Stimulated activated naive CD8-positive, alpha-beta T cell treated with anti-CD3 and anti-CD28 coated beads, Interleukin-15, amount 100 ng/mL, for 72 hours (primary cell): ENCODE measurements around the gene NR2C1.
"Not testable (repeated sequence)": the region's sequence is repeated elsewhere in the genome, so short reads cannot be mapped to it uniquely, and the experiment has no call there.

Source experiments
- ATAC-seq: fragments of 150-1000 bp; cut with Tn5 transposase; 2 replicates; pipeline ENCODE4 v1.10.0; 2021; ENCODE audit warnings: mild to moderate bottlenecking, moderate library complexity
- DNase-seq, 2 donors: peaks; one replicate each; pipeline ENCODE4 v3.0.0; 2021 to 2022
- H3K27ac Mint-ChIP-seq, 2 donors: one replicate each; pipeline ENCODE4 v1.8.0; 2022; ENCODE audit warnings: mild to moderate bottlenecking in 2 of 2, mixed read lengths in 2 of 2, moderate library complexity in 2 of 2
- H3K27me3 Mint-ChIP-seq: one replicate; pipeline ENCODE4 v1.8.0; 2022; ENCODE audit warnings: mixed read lengths
- H3K4me1 Mint-ChIP-seq: one replicate; pipeline ENCODE4 v1.8.0; 2022; ENCODE audit warnings: mild to moderate bottlenecking, mixed read lengths
- H3K4me3 Mint-ChIP-seq, 2 donors: one replicate each; pipeline ENCODE4 v1.8.0; 2022; ENCODE audit warnings: mild to moderate bottlenecking in 2 of 2, mixed read lengths in 2 of 2, moderate library complexity in 1 of 2
- H3K9me3 Mint-ChIP-seq, 2 donors: one replicate each; pipeline ENCODE4 v1.8.0; 2022; ENCODE audit warnings: mixed read lengths in 2 of 2

NR2C1 gene

DNA sequence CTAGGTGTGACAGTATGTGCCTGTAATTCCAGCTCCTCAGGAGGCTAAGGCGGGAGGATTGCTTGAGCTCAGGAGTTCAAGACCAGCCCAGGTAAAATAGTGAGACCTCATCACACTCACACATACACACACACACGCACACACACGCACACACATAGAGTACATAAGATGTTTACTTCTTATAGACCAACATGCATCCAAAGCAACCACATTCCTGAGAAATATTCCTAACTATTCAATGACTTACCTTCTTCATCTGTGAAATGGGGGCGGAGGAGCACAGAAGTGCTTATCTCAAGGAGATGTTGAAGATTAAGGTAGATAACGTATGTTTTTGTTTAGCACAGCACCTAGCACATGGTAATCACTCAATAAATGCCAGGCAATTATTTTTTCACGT, 76.4 kb downstream of the NR2C1 start:
- ATAC-seq = no peak
- H3K27me3 Mint-ChIP-seq = no peaks in the 10 kb centered on the region
- H3K4me3 Mint-ChIP-seq = no peak overlapping the region
- no peak overlapping the region for H3K27ac Mint-ChIP-seq
- H3K4me1 Mint-ChIP-seq = peaks cover 30% of the 10 kb centered on the region
- no peak for DNase-seq
- no peaks in the 10 kb centered on the region for H3K9me3 Mint-ChIP-seq

DNA sequence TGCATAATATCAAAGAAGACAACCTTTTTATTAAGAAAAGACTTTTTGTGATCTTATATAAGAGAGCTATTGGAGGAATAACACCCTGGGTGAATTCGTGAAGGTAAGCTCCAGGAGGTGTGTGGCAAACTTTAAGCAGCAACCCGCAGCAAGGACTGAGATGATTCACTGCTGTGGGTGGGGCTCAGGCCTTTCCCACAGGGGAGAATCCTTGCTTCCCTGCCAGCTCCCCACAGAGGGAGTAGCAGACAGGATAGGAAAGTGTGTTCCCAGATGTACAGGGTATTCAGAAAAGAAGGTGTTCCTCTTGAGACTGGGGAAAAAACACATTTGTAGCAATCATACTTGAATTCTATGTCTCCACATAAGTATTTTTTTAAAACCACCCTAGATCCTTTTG, 79.1 kb downstream of the NR2C1 start:
- H3K27ac Mint-ChIP-seq = no peak overlapping the region
- no peaks in the 10 kb centered on the region for H3K27me3 Mint-ChIP-seq
- H3K4me3 Mint-ChIP-seq = no peak overlapping the region
- ATAC-seq = peak; percentile 31
- peaks cover 32% of the 10 kb centered on the region for H3K4me1 Mint-ChIP-seq
- DNase-seq = no peak
- no peaks in the 10 kb centered on the region for H3K9me3 Mint-ChIP-seq

GRCh38 chr12:94993855-94994254, 79.6 kb downstream of the NR2C1 start:
- H3K4me3 Mint-ChIP-seq, DNase-seq, H3K27me3 Mint-ChIP-seq, H3K9me3 Mint-ChIP-seq, ATAC-seq: not testable (repeated sequence)
- H3K27ac Mint-ChIP-seq = peak overlapping the region in 1 of 2 donors; percentile 19
- peaks cover 32% of the 10 kb centered on the region for H3K4me1 Mint-ChIP-seq

GRCh38 chr12:94990222-94990621, 83.2 kb downstream of the NR2C1 start:
- Mint-ChIP-seq H3K4me1 (peaks cover 38% of the 10 kb centered on the region), H3K4me3 (peak overlapping the region in 1 of 2 donors; percentile 8), H3K27ac (peak overlapping the region in 1 of 2 donors; percentile 91), H3K27me3 (no peaks in the 10 kb centered on the region), H3K9me3 (no peaks in the 10 kb centered on the region)
- ATAC-seq (peak; percentile 56), DNase-seq (no peak)

- Mint-ChIP-seq H3K4me3 (peak overlapping the region in 1 of 2 donors; percentile 28), H3K4me1 (peaks cover 44% of the 10 kb centered on the region), H3K9me3 (no peaks in the 10 kb centered on the region), H3K27ac (peak overlapping the region in 1 of 2 donors; percentile 77), H3K27me3 (no peaks in the 10 kb centered on the region)
- DNase-seq (peak; percentile 15 to 19), ATAC-seq (peak; percentile 33)
Measured at GRCh38 chr12:94988471-94988870, 84.9 kb downstream of the NR2C1 start.

DNA sequence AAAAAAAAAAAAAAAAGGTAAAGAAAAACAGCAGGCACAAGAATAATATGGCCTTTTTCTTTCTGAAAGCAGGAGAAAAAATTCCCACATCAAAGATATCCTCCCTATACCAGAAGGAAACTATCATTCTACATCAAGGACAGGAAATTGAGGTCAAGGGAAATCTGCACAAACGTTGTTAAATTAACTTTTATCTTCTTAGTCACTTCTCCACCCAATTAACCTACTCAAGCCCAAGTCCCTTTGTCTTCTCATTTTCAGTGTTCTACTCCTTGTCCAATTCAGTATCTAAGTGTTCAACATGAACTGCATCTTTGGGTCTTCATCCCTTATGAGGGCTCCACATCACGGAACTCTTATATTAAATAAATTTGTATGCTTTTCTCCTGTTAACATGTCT, 85.6 kb downstream of the NR2C1 start:
- peak; percentile 54 for ATAC-seq
- Mint-ChIP-seq H3K4me1 (peaks cover 44% of the 10 kb centered on the region), H3K27me3 (no peaks in the 10 kb centered on the region), H3K4me3 (peak overlapping the region; percentile 20 to 30), H3K9me3 (no peaks in the 10 kb centered on the region), H3K27ac (peak overlapping the region in 1 of 2 donors; percentile 66)
- DNase-seq = no peak

GRCh38 chr12:94987076-94987669, 86.2 kb downstream of the NR2C1 start:
- ATAC-seq = peak; percentile 14
- H3K4me1 Mint-ChIP-seq = peaks cover 44% of the 10 kb centered on the region

GRCh38 chr12:94985099-94985498, 88.3 kb downstream of the NR2C1 start:
- not testable (repeated sequence) for DNase-seq, ATAC-seq, H3K27me3 Mint-ChIP-seq, H3K9me3 Mint-ChIP-seq, H3K4me3 Mint-ChIP-seq
- Mint-ChIP-seq H3K4me1 (peaks cover 47% of the 10 kb centered on the region), H3K27ac (peak overlapping the region in 1 of 2 donors; percentile 47)

More at GRCh38 chr12:94987076-94987669, 86.2 kb downstream of the NR2C1 start:
- Mint-ChIP-seq H3K9me3 (no peaks in the 10 kb centered on the region), H3K4me3 (peak overlapping the region; percentile 12 to 20), H3K27me3 (no peaks in the 10 kb centered on the region), H3K27ac (peak overlapping the region in 1 of 2 donors; percentile 15)
- no peak for DNase-seq

DNA sequence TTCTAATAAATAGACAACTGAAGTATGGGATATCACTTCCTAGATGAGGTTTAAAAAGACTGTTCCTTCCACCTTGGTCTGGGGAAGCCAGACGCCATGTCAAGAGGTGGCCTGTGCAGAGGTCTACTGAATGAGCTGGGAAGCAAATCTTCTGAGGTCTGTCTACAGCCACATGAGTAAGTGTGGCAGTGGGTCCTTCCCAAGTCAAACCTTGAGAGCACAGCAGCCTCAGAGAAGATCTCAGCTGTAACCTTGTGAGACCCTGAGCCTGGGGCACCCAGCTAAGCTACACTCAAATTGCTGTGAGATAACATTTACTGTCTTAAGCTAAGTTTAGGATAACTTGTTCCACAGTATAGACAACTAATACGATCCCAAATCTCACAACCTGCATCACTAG, 90.1 kb downstream of the NR2C1 start:
- ATAC-seq (no peak), DNase-seq (no peak)
- no peak overlapping the region for H3K4me3 Mint-ChIP-seq
- H3K9me3 Mint-ChIP-seq = no peaks in the 10 kb centered on the region
- peaks cover 32% of the 10 kb centered on the region for H3K4me1 Mint-ChIP-seq
- H3K27me3 Mint-ChIP-seq = no peaks in the 10 kb centered on the region
- H3K27ac Mint-ChIP-seq = no peak overlapping the region

DNA sequence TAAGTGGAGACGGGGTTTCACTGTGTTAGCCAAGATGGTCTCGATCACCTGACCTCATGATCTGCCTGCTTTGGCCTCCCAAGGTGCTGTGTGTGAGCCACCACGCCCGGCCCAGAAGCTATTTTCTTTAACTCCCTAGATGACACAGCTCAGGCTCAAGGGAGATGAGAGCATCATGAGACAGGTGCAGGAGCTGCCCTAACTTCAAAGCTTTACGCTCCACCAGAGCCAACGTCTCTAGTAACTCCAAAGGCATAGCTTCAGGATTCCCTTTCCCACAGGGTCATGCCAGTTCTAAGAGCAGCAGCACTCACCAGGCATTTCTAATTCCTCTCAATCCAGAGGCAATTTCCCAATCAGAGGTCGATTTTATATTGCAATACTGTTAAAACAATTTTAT, 91.0 kb downstream of the NR2C1 start:
- no peaks in the 10 kb centered on the region for H3K9me3 Mint-ChIP-seq
- H3K27me3 Mint-ChIP-seq = no peaks in the 10 kb centered on the region
- DNase-seq = no peak
- no peak overlapping the region for H3K4me3 Mint-ChIP-seq
- no peak for ATAC-seq
- H3K4me1 Mint-ChIP-seq = peaks cover 24% of the 10 kb centered on the region
- H3K27ac Mint-ChIP-seq = peak overlapping the region; percentile 43 to 53

GRCh38 chr12:94980577-94980976, 92.8 kb downstream of the NR2C1 start:
- Mint-ChIP-seq H3K4me1 (peaks cover 16% of the 10 kb centered on the region), H3K27ac (no peak overlapping the region), H3K27me3 (no peaks in the 10 kb centered on the region), H3K4me3 (no peak overlapping the region), H3K9me3 (no peaks in the 10 kb centered on the region)
- no peak for DNase-seq
- ATAC-seq = no peak

DNA sequence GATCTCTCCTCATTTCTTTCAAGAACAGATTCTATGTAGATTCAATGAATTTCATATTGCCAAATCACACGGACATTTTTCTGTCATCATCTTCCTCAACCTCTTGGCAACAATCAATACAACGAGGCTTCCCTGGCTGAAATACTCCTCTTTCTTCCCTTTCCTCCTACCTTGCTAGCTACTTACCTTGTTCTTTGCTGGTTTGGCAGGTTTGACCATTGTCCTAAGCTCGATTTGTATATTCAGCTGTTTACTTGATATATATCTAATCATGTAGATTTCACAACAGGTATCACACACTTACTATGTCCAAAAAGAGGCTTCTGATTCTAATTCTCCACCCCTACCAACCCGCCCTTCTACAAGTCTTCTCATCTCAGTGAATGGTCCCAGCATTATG, 93.5 kb downstream of the NR2C1 start:
- no peaks in the 10 kb centered on the region for H3K27me3 Mint-ChIP-seq
- H3K27ac Mint-ChIP-seq = no peak overlapping the region
- DNase-seq (no peak), ATAC-seq (no peak)
- H3K4me3 Mint-ChIP-seq = no peak overlapping the region
- H3K4me1 Mint-ChIP-seq = peaks cover 16% of the 10 kb centered on the region
- no peaks in the 10 kb centered on the region for H3K9me3 Mint-ChIP-seq

- ATAC-seq (no peak), DNase-seq (no peak)
- Mint-ChIP-seq H3K27me3 (no peaks in the 10 kb centered on the region), H3K4me1 (peaks cover 11% of the 10 kb centered on the region), H3K4me3 (no peak overlapping the region), H3K27ac (no peak overlapping the region), H3K9me3 (no peaks in the 10 kb centered on the region)
Measured at GRCh38 chr12:94977766-94978468, 95.5 kb downstream of the NR2C1 start.

GRCh38 chr12:94973221-94973620, 100.2 kb downstream of the NR2C1 start:
- H3K9me3 Mint-ChIP-seq = no peaks in the 10 kb centered on the region
- no peaks in the 10 kb centered on the region for H3K27me3 Mint-ChIP-seq
- ATAC-seq (no peak), DNase-seq (no peak)
- no peak overlapping the region for H3K27ac Mint-ChIP-seq
- H3K4me3 Mint-ChIP-seq = no peak overlapping the region
- peaks cover 6% of the 10 kb centered on the region for H3K4me1 Mint-ChIP-seq

DNA sequence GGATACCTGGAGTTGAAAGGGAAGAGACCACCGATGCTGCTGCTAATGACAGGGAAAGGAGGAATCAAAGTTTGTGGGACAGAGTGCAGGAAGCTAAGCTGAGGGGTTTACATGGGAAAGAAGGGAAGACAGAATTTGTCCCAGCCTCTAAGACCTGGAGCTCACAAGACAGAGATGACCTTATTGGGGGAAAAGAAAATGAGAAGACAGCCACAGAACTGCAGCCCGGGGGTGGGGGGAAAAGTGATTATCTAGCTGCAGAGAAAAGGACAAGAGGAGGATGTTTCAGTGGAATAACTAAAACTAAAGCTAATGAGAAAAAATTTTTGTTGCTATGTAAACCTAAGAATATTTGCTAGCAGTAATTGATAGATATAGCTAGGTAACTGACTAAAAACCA, 100.6 kb downstream of the NR2C1 start:
- H3K27ac Mint-ChIP-seq = peak overlapping the region in 1 of 2 donors; percentile 55

DNA sequence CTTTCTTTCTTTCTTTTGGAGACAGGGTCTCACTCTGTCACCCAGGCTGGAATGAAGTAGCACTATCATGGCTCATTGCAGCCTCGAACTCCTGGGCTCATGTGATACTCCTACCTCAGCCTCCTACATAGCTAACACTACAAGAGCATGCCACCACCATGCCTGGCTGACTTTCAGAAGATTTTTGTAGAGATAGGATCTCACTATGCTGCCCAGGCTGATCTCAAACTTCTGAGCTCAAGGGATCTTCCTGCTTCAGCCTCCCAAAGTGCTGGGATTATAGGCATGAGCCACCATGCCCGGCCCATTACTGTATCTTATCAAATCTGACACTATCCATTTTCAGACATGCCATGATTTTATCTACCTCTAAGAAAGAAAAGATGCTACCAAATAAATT, 101.5 kb downstream of the NR2C1 start:
- Mint-ChIP-seq H3K27ac (no peak overlapping the region), H3K4me1 (peaks cover 6% of the 10 kb centered on the region), H3K9me3 (no peaks in the 10 kb centered on the region), H3K4me3 (no peak overlapping the region), H3K27me3 (no peaks in the 10 kb centered on the region)
- DNase-seq (no peak), ATAC-seq (no peak)

More for the DNA sequence above, 100.6 kb downstream of the NR2C1 start:
- no peak overlapping the region for H3K4me3 Mint-ChIP-seq
- ATAC-seq (no peak), DNase-seq (no peak)
- H3K9me3 Mint-ChIP-seq = no peaks in the 10 kb centered on the region
- H3K27me3 Mint-ChIP-seq = no peaks in the 10 kb centered on the region
- H3K4me1 Mint-ChIP-seq = peaks cover 6% of the 10 kb centered on the region
